Cardiac muscle cell (in vitro differentiated cells and primary cell): Measurements from ENCODE around the gene ACTN4. TPM values are rescaled to one million over a fixed set of nuclear protein-coding genes. Genes with fewer than 3 reads are reported as not detected.

Source experiments
- DNase-seq, 2 donors: peaks; one replicate each; pipeline versions ENCODE4 v3.0.0 to v3.0.0-alpha.2; 2010 to 2017; ENCODE audit warnings: low read depth in 1 of 2, low spot score in 1 of 2
- H3K27ac ChIP-seq: fragments of 200-600 bp; sonication (generic); 2 replicates; pipeline ENCODE4 v1.5.1; 2016
- H3K27me3 ChIP-seq: fragments of 200-600 bp; sonication (generic); 2 replicates; pipeline ENCODE4 v1.6.0; 2016; ENCODE audit warnings: control low read depth
- H3K36me3 ChIP-seq: fragments of 200-600 bp; sonication (generic); 2 replicates; pipeline ENCODE4 v1.5.1; 2016; ENCODE audit warnings: control low read depth
- H3K4me1 ChIP-seq: fragments of 200-600 bp; sonication (generic); 2 replicates; pipeline ENCODE4 v1.8.1; 2017; ENCODE audit warnings: low read depth, mild to moderate bottlenecking, mixed run types
- H3K4me3 ChIP-seq: fragments of 200-600 bp; sonication (generic); 2 replicates; pipeline ENCODE4 v1.5.1; 2016; ENCODE audit warnings: mild to moderate bottlenecking
- H3K9me3 ChIP-seq: fragments of 200-600 bp; sonication (generic); 2 replicates; pipeline ENCODE4 v1.5.1; 2017; ENCODE audit warnings: low read depth, mild to moderate bottlenecking, control low read depth
- CTCF ChIP-seq: IDR thresholded peaks from 2 replicates; pipeline ENCODE4 v1.5.1; 2012; ENCODE audit warnings: low read depth, mild to moderate bottlenecking, low read length
- polyA plus RNA-seq: library from polyadenylated mRNA; unstranded; fragments of >200 nt; fragmentation: Nextera tagmentation; extraction: Ambion mirVana; gene quantifications from 2 replicates; pipeline ENCODE4 v1.2.1, GENCODE V29; 2016
- total RNA-seq: library from RNA; depleted of rRNA; stranded (reverse); fragments of >200 nt; gene quantifications from 2 replicates; pipeline ENCODE4 v1.2.3, GENCODE V29; 2016

The ACTN4 gene
- total and polyA plus RNA-seq, 2 experiments from 2014 or later: 77.4 to 465 TPM

DNA sequence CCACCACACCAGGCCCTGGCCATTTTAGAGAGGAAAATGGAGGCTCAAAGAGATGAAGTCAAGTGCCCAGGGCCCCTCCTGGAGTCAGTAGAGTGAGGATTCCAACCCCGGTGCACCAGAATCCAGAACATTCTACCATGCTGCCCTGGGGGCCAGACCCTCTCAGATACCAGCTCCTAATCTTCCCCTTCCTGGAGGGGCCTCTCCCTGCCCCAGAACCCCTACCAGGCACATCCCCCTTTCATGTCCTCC is 85.7 kb downstream of the ACTN4 start:
- Histone ChIP-seq H3K9me3 (no peaks in the 10 kb centered on the region), H3K36me3 (peaks cover 7% of the 10 kb centered on the region), H3K4me1 (no peaks in the 10 kb centered on the region), H3K27me3 (no peaks in the 10 kb centered on the region), H3K27ac (peak overlapping the region; percentile 4), H3K4me3 (no peak overlapping the region)
- no peak for TF ChIP-seq CTCF
- no peak for DNase-seq

DNA sequence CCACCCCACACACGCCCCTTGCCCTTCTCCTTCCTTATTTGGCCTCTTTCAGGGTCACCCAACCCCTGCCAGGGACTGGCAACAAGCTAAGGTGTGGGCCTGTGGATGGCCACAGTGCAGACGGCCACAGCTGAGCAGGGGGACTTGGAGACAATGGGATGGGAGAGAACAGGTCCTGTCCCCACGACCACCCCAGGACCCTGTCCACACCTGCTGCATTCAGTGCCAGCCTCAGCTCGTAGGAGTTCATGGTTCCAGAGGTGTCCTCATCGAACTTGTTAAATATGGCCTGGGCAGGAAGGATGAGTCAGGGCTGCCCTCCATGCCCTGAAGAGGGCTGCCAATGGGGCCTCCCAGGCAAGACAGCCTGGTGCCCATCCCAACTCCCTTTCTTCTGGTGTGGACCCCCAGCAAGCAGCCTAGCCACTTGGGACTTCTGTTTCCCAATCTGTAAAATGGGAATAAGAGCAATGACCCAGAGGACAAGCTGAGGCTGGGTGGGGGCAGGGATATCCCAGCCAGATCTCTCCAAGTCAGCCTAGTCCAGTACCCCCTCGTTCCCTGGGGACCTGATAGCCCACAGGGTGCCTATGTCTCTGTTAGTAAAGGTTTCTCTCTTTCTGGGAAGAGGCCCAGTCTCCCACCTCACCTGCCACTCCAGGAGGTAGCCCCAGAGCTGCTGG is 86.2 kb downstream of the ACTN4 start:
- TF ChIP-seq CTCF: no peak
- DNase-seq: no peak
- H3K36me3 ChIP-seq: peaks cover 7% of the 10 kb centered on the region
- H3K4me3 ChIP-seq: no peak overlapping the region
- peak overlapping the region; percentile 75 for H3K27ac ChIP-seq
- no peaks in the 10 kb centered on the region for H3K9me3 ChIP-seq
- no peaks in the 10 kb centered on the region for H3K27me3 ChIP-seq
- no peaks in the 10 kb centered on the region for H3K4me1 ChIP-seq

- no peak overlapping the region for H3K4me3 ChIP-seq
- H3K27me3 ChIP-seq: no peaks in the 10 kb centered on the region
- H3K36me3 ChIP-seq: peaks cover 7% of the 10 kb centered on the region
- peak overlapping the region; percentile 75 for H3K27ac ChIP-seq
- DNase-seq: no peak
- H3K4me1 ChIP-seq: no peaks in the 10 kb centered on the region
- no peak for TF ChIP-seq CTCF
- no peaks in the 10 kb centered on the region for H3K9me3 ChIP-seq
Measured at GRCh38 chr19:38734176-38734425, 86.7 kb downstream of the ACTN4 start.

GRCh38 chr19:38734426-38735256 is 87.2 kb downstream of the ACTN4 start:
- Histone ChIP-seq H3K9me3 (no peaks in the 10 kb centered on the region), H3K36me3 (peaks cover 7% of the 10 kb centered on the region), H3K4me1 (no peaks in the 10 kb centered on the region), H3K27ac (peak overlapping the region; percentile 75), H3K27me3 (no peaks in the 10 kb centered on the region), H3K4me3 (no peak overlapping the region)
- no peak for DNase-seq
- TF ChIP-seq CTCF: no peak

- peak in 1 of 2 donors; percentile 46 for DNase-seq
- Histone ChIP-seq H3K9me3 (no peaks in the 10 kb centered on the region), H3K27me3 (no peaks in the 10 kb centered on the region), H3K4me3 (no peak overlapping the region), H3K36me3 (peaks cover 7% of the 10 kb centered on the region), H3K27ac (peak overlapping the region; percentile 75), H3K4me1 (no peaks in the 10 kb centered on the region)
- no peak for TF ChIP-seq CTCF
Measured at GRCh38 chr19:38735257-38735686, 87.8 kb downstream of the ACTN4 start.
